A673 (cell line): ENCODE measurements around the gene MXD3.

Experiments
- CTCF ChIP-seq: fragments of 300-800, 200-600 bp; sonication (generic); conservative IDR thresholded peaks from 2 replicates; pipeline ENCODE4 v1.5.1; 2017; ENCODE audit warnings: low read depth, mild to moderate bottlenecking, antibody characterized with exemption, low read length, moderate library complexity, mixed read lengths
- EZH2 ChIP-seq: fragments of 200-600 bp; sonication (generic); IDR thresholded peaks from 2 replicates; pipeline ENCODE4 v1.6.1; 2017; ENCODE audit warnings: borderline replicate concordance, low read depth, mild to moderate bottlenecking, mixed read lengths, antibody characterized with exemption, low read length; ENCODE audit not compliant: poor library complexity, severe bottlenecking

- TF ChIP-seq CTCF (peak; percentile 85), EZH2 (no peak)
Measured at GRCh38 chr5:177317959-177318377, 6.3 kb upstream of the MXD3 start.
